VCaP (cell line): Measurements from ENCODE around the gene EIF4G3.

Source experiments
- H3K27ac ChIP-seq: fragments of 450-650 bp; 2 replicates; pipeline ENCODE4 v1.5.1; 2017
- CTCF ChIP-seq: fragments of 450-650 bp; conservative IDR thresholded peaks from 2 replicates; pipeline ENCODE4 v1.5.1; 2017; ENCODE audit warnings: mild to moderate bottlenecking, moderate library complexity

The EIF4G3 gene

GRCh38 chr1:20878799-20879198 lies 297.9 kb downstream of the EIF4G3 start:
- TF ChIP-seq CTCF = no peak
- H3K27ac ChIP-seq = no peak overlapping the region

GRCh38 chr1:20875198-20875973 lies 301.3 kb downstream of the EIF4G3 start:
- H3K27ac ChIP-seq = peak overlapping the region; percentile 54
- TF ChIP-seq CTCF = no peak

- no peak for TF ChIP-seq CTCF
- H3K27ac ChIP-seq = no peak overlapping the region
These were observed 303.4 kb downstream of the EIF4G3 start for GRCh38 chr1:20873311-20873710.

GRCh38 chr1:20871419-20871818 lies 305.3 kb downstream of the EIF4G3 start:
- no peak for TF ChIP-seq CTCF

GRCh38 chr1:20870718-20871117 lies 306.0 kb downstream of the EIF4G3 start:
- H3K27ac ChIP-seq = no peak overlapping the region
- TF ChIP-seq CTCF = no peak

More at GRCh38 chr1:20871419-20871818, 305.3 kb downstream of the EIF4G3 start:
- H3K27ac ChIP-seq = no peak overlapping the region

GRCh38 chr1:20868263-20868662 lies 308.4 kb downstream of the EIF4G3 start:
- no peak for TF ChIP-seq CTCF
- H3K27ac ChIP-seq = no peak overlapping the region

GRCh38 chr1:20867847-20868246 lies 308.9 kb downstream of the EIF4G3 start:
- no peak overlapping the region for H3K27ac ChIP-seq
- no peak for TF ChIP-seq CTCF
